ENCODE results near the gene TSC22D3.

Gene TSC22D3

GRCh38 chrX:107805179-107805578, 29.6 kb upstream of the TSC22D3 start:
- TF ChIP-seq SIN3A (IDR thresholded peaks at IDR 0.05; ENCODE audit: borderline replicate concordance, insufficient read depth, low read length) = no peak
- no peak for TF ChIP-seq POLR2AphosphoS5 (IDR thresholded peaks at IDR 0.05; ENCODE audit: low read depth, low read length)
- TF ChIP-seq, protein P1, sequence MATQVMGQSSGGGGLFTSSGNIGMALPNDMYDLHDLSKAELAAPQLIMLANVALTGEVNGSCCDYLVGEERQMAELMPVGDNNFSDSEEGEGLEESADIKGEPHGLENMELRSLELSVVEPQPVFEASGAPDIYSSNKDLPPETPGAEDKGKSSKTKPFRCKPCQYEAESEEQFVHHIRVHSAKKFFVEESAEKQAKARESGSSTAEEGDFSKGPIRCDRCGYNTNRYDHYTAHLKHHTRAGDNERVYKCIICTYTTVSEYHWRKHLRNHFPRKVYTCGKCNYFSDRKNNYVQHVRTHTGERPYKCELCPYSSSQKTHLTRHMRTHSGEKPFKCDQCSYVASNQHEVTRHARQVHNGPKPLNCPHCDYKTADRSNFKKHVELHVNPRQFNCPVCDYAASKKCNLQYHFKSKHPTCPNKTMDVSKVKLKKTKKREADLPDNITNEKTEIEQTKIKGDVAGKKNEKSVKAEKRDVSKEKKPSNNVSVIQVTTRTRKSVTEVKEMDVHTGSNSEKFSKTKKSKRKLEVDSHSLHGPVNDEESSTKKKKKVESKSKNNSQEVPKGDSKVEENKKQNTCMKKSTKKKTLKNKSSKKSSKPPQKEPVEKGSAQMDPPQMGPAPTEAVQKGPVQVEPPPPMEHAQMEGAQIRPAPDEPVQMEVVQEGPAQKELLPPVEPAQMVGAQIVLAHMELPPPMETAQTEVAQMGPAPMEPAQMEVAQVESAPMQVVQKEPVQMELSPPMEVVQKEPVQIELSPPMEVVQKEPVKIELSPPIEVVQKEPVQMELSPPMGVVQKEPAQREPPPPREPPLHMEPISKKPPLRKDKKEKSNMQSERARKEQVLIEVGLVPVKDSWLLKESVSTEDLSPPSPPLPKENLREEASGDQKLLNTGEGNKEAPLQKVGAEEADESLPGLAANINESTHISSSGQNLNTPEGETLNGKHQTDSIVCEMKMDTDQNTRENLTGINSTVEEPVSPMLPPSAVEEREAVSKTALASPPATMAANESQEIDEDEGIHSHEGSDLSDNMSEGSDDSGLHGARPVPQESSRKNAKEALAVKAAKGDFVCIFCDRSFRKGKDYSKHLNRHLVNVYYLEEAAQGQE (IDR thresholded peaks at IDR 0.05; ENCODE audit: insufficient read depth in 1 of 2, low read depth in 2 of 2, low read length in 2 of 2) = no peak
- no peak for TF ChIP-seq FOXP2 (optimal IDR thresholded peaks at IDR 0.05; ENCODE audit: borderline replicate concordance, extremely low read depth, extremely low read length, insufficient read depth)
- no peak for TF ChIP-seq TAF1 (IDR thresholded peaks at IDR 0.05; ENCODE audit: borderline replicate concordance, insufficient read depth, low read length)

DNA sequence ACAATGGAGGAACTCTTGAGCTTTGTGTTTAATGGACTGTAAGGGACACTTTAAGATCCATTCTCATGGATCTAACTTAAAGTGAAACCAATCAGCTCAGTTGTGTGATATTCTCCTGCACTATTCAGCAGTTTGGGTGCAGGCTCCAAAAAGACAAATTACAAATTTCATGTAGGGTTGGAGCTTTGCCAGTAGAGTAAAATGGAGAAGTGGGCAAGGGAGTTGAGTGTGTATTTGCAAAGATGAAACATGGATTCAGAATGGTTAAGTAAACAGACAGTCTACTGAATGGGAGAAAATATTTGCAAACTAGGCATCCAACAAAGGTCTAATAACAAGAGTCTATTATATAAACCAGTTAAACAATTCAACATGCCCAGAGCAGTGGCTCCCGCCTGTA, 28.8 kb upstream of the TSC22D3 start:
- TF ChIP-seq FOXP2 (optimal IDR thresholded peaks at IDR 0.05; ENCODE audit: borderline replicate concordance, extremely low read depth, extremely low read length, insufficient read depth) (no peak), POLR2AphosphoS5 (IDR thresholded peaks at IDR 0.05; ENCODE audit: low read depth, low read length) (no peak), TAF1 (IDR thresholded peaks at IDR 0.05; ENCODE audit: borderline replicate concordance, insufficient read depth, low read length) (no peak), SIN3A (IDR thresholded peaks at IDR 0.05; ENCODE audit: borderline replicate concordance, insufficient read depth, low read length) (no peak)
- TF ChIP-seq, protein P1 (IDR thresholded peaks at IDR 0.05; ENCODE audit: insufficient read depth in 1 of 2, low read depth in 2 of 2, low read length in 2 of 2) = no peak

- TF ChIP-seq, protein P1 (IDR thresholded peaks at IDR 0.05; ENCODE audit: insufficient read depth in 1 of 2, low read depth in 2 of 2, low read length in 2 of 2) = no peak
- no peak for TF ChIP-seq SIN3A (IDR thresholded peaks at IDR 0.05; ENCODE audit: borderline replicate concordance, insufficient read depth, low read length)
- no peak for TF ChIP-seq TAF1 (IDR thresholded peaks at IDR 0.05; ENCODE audit: borderline replicate concordance, insufficient read depth, low read length)
- no peak for TF ChIP-seq FOXP2 (optimal IDR thresholded peaks at IDR 0.05; ENCODE audit: borderline replicate concordance, extremely low read depth, extremely low read length, insufficient read depth)
- TF ChIP-seq POLR2AphosphoS5 (IDR thresholded peaks at IDR 0.05; ENCODE audit: low read depth, low read length) = no peak
Measured at GRCh38 chrX:107787827-107788226, 12.2 kb upstream of the TSC22D3 start.

DNA sequence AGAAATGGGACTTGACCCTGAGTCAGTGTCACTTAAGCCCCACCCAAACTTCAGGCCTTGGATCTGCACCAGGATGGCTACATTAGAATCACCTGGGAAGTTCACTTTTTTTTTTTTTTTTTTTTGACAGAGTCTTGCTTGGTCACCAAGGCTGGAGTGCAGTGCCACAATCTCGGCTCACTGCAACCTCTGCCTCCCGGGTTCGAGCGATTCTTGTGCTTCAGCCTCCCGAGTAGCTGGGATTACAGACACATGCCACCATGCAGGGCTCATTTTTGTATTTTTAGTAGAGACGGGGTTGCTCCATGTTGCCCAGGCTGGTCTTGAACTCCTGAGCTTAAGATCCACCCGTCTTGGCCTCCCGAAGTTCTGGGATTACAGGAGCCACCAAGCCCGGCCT, 4.9 kb upstream of the TSC22D3 start:
- TF ChIP-seq SIN3A (IDR thresholded peaks at IDR 0.05; ENCODE audit: borderline replicate concordance, insufficient read depth, low read length) = no peak
- TF ChIP-seq, protein P1 (IDR thresholded peaks at IDR 0.05; ENCODE audit: insufficient read depth in 1 of 2, low read depth in 2 of 2, low read length in 2 of 2) = no peak
- no peak for TF ChIP-seq POLR2AphosphoS5 (IDR thresholded peaks at IDR 0.05; ENCODE audit: low read depth, low read length)
- no peak for TF ChIP-seq FOXP2 (optimal IDR thresholded peaks at IDR 0.05; ENCODE audit: borderline replicate concordance, extremely low read depth, extremely low read length, insufficient read depth)
- TF ChIP-seq TAF1 (IDR thresholded peaks at IDR 0.05; ENCODE audit: borderline replicate concordance, insufficient read depth, low read length) = no peak

- no peak for TF ChIP-seq SIN3A (IDR thresholded peaks at IDR 0.05; ENCODE audit: borderline replicate concordance, insufficient read depth, low read length)
- TF ChIP-seq FOXP2 (optimal IDR thresholded peaks at IDR 0.05; ENCODE audit: borderline replicate concordance, extremely low read depth, extremely low read length, insufficient read depth) = no peak
- TF ChIP-seq, protein P1 (IDR thresholded peaks at IDR 0.05; ENCODE audit: insufficient read depth in 1 of 2, low read depth in 2 of 2, low read length in 2 of 2) = no peak
- no peak for TF ChIP-seq POLR2AphosphoS5 (IDR thresholded peaks at IDR 0.05; ENCODE audit: low read depth, low read length)
- no peak for TF ChIP-seq TAF1 (IDR thresholded peaks at IDR 0.05; ENCODE audit: borderline replicate concordance, insufficient read depth, low read length)
Measured at GRCh38 chrX:107777536-107777832, 1.9 kb upstream of the TSC22D3 start, which contains the start of gene NCBP2L. TSS of gene NCBP2L (plus strand) at chrX:107777733. CDS start at chrX:107794221, 16,488 bp downstream.

Measured in PFSK-1 (cell line).